ENCODE data around the gene S1PR5.

DNA sequence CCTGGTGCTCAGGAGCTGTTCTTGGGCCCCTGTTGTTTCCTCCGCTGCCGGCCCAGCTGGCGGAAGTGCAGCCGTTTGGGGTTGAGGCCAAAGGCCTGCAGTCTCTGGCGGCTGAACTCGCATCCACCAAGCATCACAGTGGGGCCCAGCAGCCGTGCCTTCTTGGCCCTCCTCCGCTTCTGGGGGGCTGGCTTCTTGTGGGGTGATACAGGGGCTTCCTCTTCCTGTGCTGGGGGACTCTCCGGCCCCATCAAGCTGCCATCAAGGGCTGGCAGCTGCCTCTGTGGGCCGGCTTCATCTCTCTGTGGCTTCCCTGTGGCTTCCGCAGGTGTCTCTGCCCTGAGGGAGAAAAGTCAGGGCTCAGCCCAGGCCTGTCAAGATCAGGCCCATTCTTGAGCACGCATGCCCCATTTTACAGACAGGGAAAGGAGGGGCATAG, 36.7 kb upstream of the S1PR5 start:
- TF ChIP-seq SIN3A (IDR thresholded peaks at IDR 0.05; ENCODE audit: borderline replicate concordance, insufficient read depth, low read length) (no peak), POLR2AphosphoS5 (IDR thresholded peaks at IDR 0.05; ENCODE audit: low read depth, low read length) (no peak), TAF1 (IDR thresholded peaks at IDR 0.05; ENCODE audit: borderline replicate concordance, insufficient read depth, low read length) (no peak)
